ENCODE results near the gene RGS8. TPM values are rescaled to one million over a fixed set of nuclear protein-coding genes. Genes with fewer than 3 reads are reported as not detected.

RGS8 gene
- total and polyA plus RNA-seq, 10 of the 15 experiments (the other 5 are each of a cell fraction or from before 2014, with no cell fraction given): 0.03 to 0.62 (median 0.33) TPM

- no peak overlapping the region for H2AFZ ChIP-seq (ENCODE audit: control insufficient read depth, low read depth, low read length)
- DNase-seq (ENCODE audit: low read depth, low spot score): no peak
- H3K9me3 ChIP-seq (replicated peaks; ENCODE audit: control insufficient read depth, insufficient read depth, low read length): no peaks in the 10 kb centered on the region
- H3K79me2 ChIP-seq (ENCODE audit: control insufficient read depth, insufficient read depth, low read length): no peaks in the 10 kb centered on the region
- H3K4me2 ChIP-seq (ENCODE audit: control insufficient read depth, insufficient read depth): no peak overlapping the region
- ATAC-seq: peak; percentile 80
- RAD21 ChIA-PET (ENCODE audit: unreplicated experiment): interaction anchor here (1.3 to 2.0 kb wide), 3 partner anchors 62 to 97 kb away, joined by 4 to 8 read pairs (median 4); no protein-coding TSS in a partner anchor
- H3K27me3 ChIP-seq (replicated peaks in 1 of 2; ENCODE audit: control insufficient read depth in 2 of 2, insufficient read depth in 2 of 2, low read length in 1 of 2): no peaks in the 10 kb centered on the region
- intact Hi-C loops (cut with micrococcal nuclease; ENCODE audit: unreplicated experiment) (loop anchor here (5.0 kb wide), 2 partner anchors 101 to 116 kb away; partner anchors contain the start of gene RGS16), in situ Hi-C loops (cut with MboI) (no loop called here)
- peaks cover 3% of the 10 kb centered on the region for H3K4me1 ChIP-seq (ENCODE audit: control insufficient read depth, insufficient read depth, low read length)
- POLR2A ChIA-PET: interaction anchor here (1.3 kb wide), 1 partner anchor 28 kb away, joined by 4 read pairs; no protein-coding TSS in a partner anchor
- no peak overlapping the region for H3K9ac ChIP-seq (ENCODE audit: control insufficient read depth, insufficient read depth, low read length)
- WGBS (ENCODE audit: insufficient coverage, insufficient replicate concordance, low lambda C conversion rate, missing lambda C conversion rate): 28% methylated on average over 2 of the region's 2 CpGs
- TF ChIP-seq CTCF (IDR thresholded peaks at IDR 0.05 in 2 of 3, conservative IDR thresholded peaks at IDR 0.05 in 1 of 3; ENCODE audit: control insufficient read depth in 2 of 3, extremely low read depth in 1 of 3, insufficient read depth in 1 of 3, low read depth in 3 of 3, low read length in 3 of 3) (peak in 2 of 3 experiments; percentile 21 to 36; a peak in 2 of 6 replicates), GABPA (IDR thresholded peaks at IDR 0.05; ENCODE audit: low read depth) (no peak), CBX5 (IDR thresholded peaks at IDR 0.05; ENCODE audit: low read depth) (no peak), RAD21 (IDR thresholded peaks at IDR 0.05; ENCODE audit: insufficient read depth, low read depth, low read length) (0 out of 2 replicates have a peak, but pooled peaks have one; percentile 18), YY1 (IDR thresholded peaks at IDR 0.05; ENCODE audit: low read depth, low read length) (peak; percentile 47; the same call in 1 of the 2 replicates), PAX8 (IDR thresholded peaks at IDR 0.05) (no peak)
- no peaks in the 10 kb centered on the region for H4K20me1 ChIP-seq (ENCODE audit: control insufficient read depth, insufficient read depth)
- BruUV-seq (replicated peaks): no TSS peak
- FAIRE-seq: no peak
- H3K36me3 ChIP-seq (ENCODE audit: control insufficient read depth in 2 of 2, insufficient read depth in 2 of 2, low read length in 1 of 2): no peaks in the 10 kb centered on the region
- H3K27ac ChIP-seq (ENCODE audit: control insufficient read depth, insufficient read depth): no peak overlapping the region
- CTCF ChIA-PET: interaction anchor here (0.7 to 2.2 kb wide), 3 partner anchors 16 to 508 kb away, joined by 3 to 9 read pairs (median 3); no protein-coding TSS in a partner anchor
- SMC1A ChIA-PET (ENCODE audit: uncharacterized antibody, unreplicated experiment): interaction anchor here (0.8 to 2.1 kb wide), 7 partner anchors 13 to 73 kb away, joined by 3 to 6 read pairs (median 4); no protein-coding TSS in a partner anchor
- no peak overlapping the region for H3K4me3 ChIP-seq
Measured at GRCh38 chr1:182718311-182718710, 33.9 kb upstream of the RGS8 start.

All from GM12878 (cell line).